HG02870 (cell line): ENCODE data around the gene DPP10.

Experiments
- ATAC-seq: cut with Tn5 transposase; IDR thresholded peaks from one replicate; pipeline ENCODE4 v1.9.1; 2021; ENCODE audit warnings: mild to moderate bottlenecking, moderate library complexity; ENCODE audit not compliant: unreplicated experiment

The DPP10 gene

GRCh38 chr2:115634578-115634977 lies 1192.1 kb downstream of the DPP10 start:
- ATAC-seq: no peak

GRCh38 chr2:115635430-115635829 lies 1193.0 kb downstream of the DPP10 start:
- ATAC-seq: no peak

GRCh38 chr2:115649731-115650130 lies 1207.3 kb downstream of the DPP10 start:
- no peak for ATAC-seq

- no peak for ATAC-seq
Measured at GRCh38 chr2:115650827-115651226, 1208.4 kb downstream of the DPP10 start.

- ATAC-seq: no peak
Measured at GRCh38 chr2:115652652-115653051, 1210.2 kb downstream of the DPP10 start.

- ATAC-seq: no peak
Measured at GRCh38 chr2:115654362-115654761, 1211.9 kb downstream of the DPP10 start.

- no peak for ATAC-seq
Measured at GRCh38 chr2:115678129-115678528, 1235.7 kb downstream of the DPP10 start.

- ATAC-seq: no peak
Measured at GRCh38 chr2:115684345-115684744, 1241.9 kb downstream of the DPP10 start.

GRCh38 chr2:115691409-115691808 lies 1249.0 kb downstream of the DPP10 start:
- no peak for ATAC-seq

- ATAC-seq: no peak
Measured at GRCh38 chr2:115694651-115695050, 1252.2 kb downstream of the DPP10 start.

- no peak for ATAC-seq
Measured at GRCh38 chr2:115733190-115733775, 1290.8 kb downstream of the DPP10 start.

- no peak for ATAC-seq
Measured at GRCh38 chr2:115738111-115738510, 1295.7 kb downstream of the DPP10 start.

- no peak for ATAC-seq
Measured at GRCh38 chr2:115739574-115739973, 1297.1 kb downstream of the DPP10 start.

- no peak for ATAC-seq
Measured at GRCh38 chr2:115746151-115746550, 1303.7 kb downstream of the DPP10 start.

GRCh38 chr2:115757286-115757685 lies 1314.8 kb downstream of the DPP10 start:
- no peak for ATAC-seq

- no peak for ATAC-seq
Measured at GRCh38 chr2:115763601-115764000, 1321.2 kb downstream of the DPP10 start.

GRCh38 chr2:115771516-115771915 lies 1329.1 kb downstream of the DPP10 start:
- ATAC-seq: no peak

GRCh38 chr2:115774361-115774760 lies 1331.9 kb downstream of the DPP10 start:
- no peak for ATAC-seq

GRCh38 chr2:115779085-115779632 lies 1336.7 kb downstream of the DPP10 start:
- ATAC-seq: no peak

- no peak for ATAC-seq
Measured at GRCh38 chr2:115782286-115782685, 1339.8 kb downstream of the DPP10 start.

GRCh38 chr2:115796078-115796477 lies 1353.6 kb downstream of the DPP10 start:
- ATAC-seq: no peak

GRCh38 chr2:115807276-115807675 lies 1364.8 kb downstream of the DPP10 start:
- no peak for ATAC-seq

- no peak for ATAC-seq
Measured at GRCh38 chr2:115825912-115826311, 1383.5 kb downstream of the DPP10 start.
